NCI-H460 (cell line): ENCODE measurements around the gene CLPTM1L. TPM values are rescaled to one million over a fixed set of nuclear protein-coding genes. Genes with fewer than 3 reads are reported as not detected.

Experiments used
- small RNA-seq, 2 experiments: library from RNA; depleted of rRNA; stranded (forward); fragments of <200 nt; gene quantifications; one replicate each; pipeline ENCODE3, GENCODE V24; 2014
- total RNA-seq: library from RNA; depleted of rRNA; stranded (reverse); fragments of >200 nt; shearing (Covaris generic); gene quantifications from 2 replicates; pipeline ENCODE4 v1.2.3, GENCODE V29; 2014; rRNA removed

The CLPTM1L gene
- total RNA-seq, 1 experiment from 2014 or later = 255 TPM

Small RNA genes lying within 50 kb of the gene (small RNA-seq; reads per million reads assigned to genes)
- gene MIR4457 = 0 reads per million in 2 experiments

Other genes with a start within 250 kb of the CLPTM1L start
- gene SLC12A7, start 233.0 kb downstream of the CLPTM1L start, total RNA-seq = 7.2 and 9.0 TPM in 2 replicates
- not detected in 2 replicates for gene SLC6A19, start 143.5 kb downstream of the CLPTM1L start, total RNA-seq
- not detected in 2 replicates for gene SLC6A18, start 119.7 kb downstream of the CLPTM1L start, total RNA-seq
- gene TERT, start 50.0 kb downstream of the CLPTM1L start, total RNA-seq = 1.5 and 2.1 TPM in 2 replicates
- gene SLC6A3, start 100.3 kb upstream of the CLPTM1L start, total RNA-seq = not detected in 2 replicates
- 30.6 and 31.2 TPM in 2 replicates for gene LPCAT1, start 178.9 kb upstream of the CLPTM1L start, total RNA-seq